Testis (tissue), 5 donors: Measurements from ENCODE around the gene PSMB1. TPM values are rescaled to one million over a fixed set of nuclear protein-coding genes. Genes with fewer than 3 reads are reported as not detected.

Experiments
- DNase-seq: peaks from one replicate; pipeline ENCODE4 v3.0.0-alpha.2; 2019
- H3K27ac ChIP-seq, 2 donors: fragments of 200-600 bp; sonication (generic); one replicate each; pipeline ENCODE4 v1.5.1; 2019
- H3K27me3 ChIP-seq: fragments of 200-600 bp; sonication (generic); one replicate; pipeline ENCODE4 v1.5.1; 2019
- H3K36me3 ChIP-seq: fragments of 200-600 bp; sonication (generic); one replicate; pipeline ENCODE4 v1.5.1; 2017; ENCODE audit warnings: low read depth; ENCODE audit errors: missing control alignments
- H3K4me1 ChIP-seq: fragments of 200-600 bp; sonication (generic); one replicate; pipeline ENCODE4 v1.5.1; 2019
- H3K4me3 ChIP-seq, 2 donors: fragments of 200-600 bp; sonication (generic); one replicate each; pipeline ENCODE4 v1.5.1; 2017 to 2019
- H3K9me3 ChIP-seq: fragments of 200-600 bp; sonication (generic); one replicate; pipeline ENCODE4 v1.5.1; 2017
- CTCF ChIP-seq, 3 experiments: fragments of 450-650 bp in 2 of 3; fragments of 200-600 bp in 1 of 3; sonication (generic) in 1 of 3; IDR thresholded peaks; one replicate each; pipeline ENCODE4 v1.5.1; 2016 to 2019; ENCODE audit warnings: antibody characterized with exemption in 3 of 3, mild to moderate bottlenecking in 2 of 3, moderate library complexity in 1 of 3
- POLR2A ChIP-seq: fragments of 450-650 bp; IDR thresholded peaks from one replicate; pipeline ENCODE4 v1.6.1; 2017; ENCODE audit warnings: antibody characterized with exemption, mild to moderate bottlenecking, moderate library complexity
- WGBS, 2 donors: methylation state at CpG; one replicate each; pipeline ENCODE4 v1.1.5; 2018; 5-methylcytosine and 5-hydroxymethylcytosine counted together
- intact Hi-C: fragments of 100-400 bp; cut with DNase I; formaldehyde crosslinking; loops from one replicate; pipeline ENCODE4 v1.15.1; 2023; ENCODE audit warnings: low total_unique reads
- long read RNA-seq, 2 donors: transcript quantifications; one replicate each; lab custom pipeline, GENCODE V29; 2026
- polyA plus RNA-seq: library from polyadenylated mRNA; stranded (reverse); fragments of 350-450 nt; fragmentation: Illumina TruSeq; extraction: RNeasy Lipid Tissue Mini Kit (QIAGEN cat#74804); gene quantifications from one replicate; pipeline ENCODE4 v1.2.3, GENCODE V29; 2014; ENCODE audit warnings: low read depth, low replicate concordance; ENCODE audit not compliant: insufficient read depth
- total RNA-seq, 2 donors: library from RNA; depleted of rRNA; stranded (reverse); fragments of >200 nt; gene quantifications; one replicate each; pipeline ENCODE4 v1.2.3, GENCODE V29; 2016

Gene PSMB1
- total RNA-seq (100 to 1,000 TPM; 170 to 181 TPM), polyA plus RNA-seq (208 TPM)
- long read RNA-seq, donor 1, transcript PSMB1-201 (6 exons, 928 nt): major isoform, 154 of 200 reads
- long read RNA-seq, donor 1, transcript PSMB1-202 (5 exons, 1,939 nt): minor isoform, 32 of 200 reads
- long read RNA-seq, donor 1, partial matches to known transcripts: 0 of 200 reads
- long read RNA-seq, donor 1, other reads (novel, unspliced or antisense): 14 of 200 reads
- long read RNA-seq, donor 2, transcript PSMB1-201 (6 exons, 928 nt): major isoform, 96 of 146 reads
- long read RNA-seq, donor 2, partial matches to known transcripts: 36 of 146 reads
- long read RNA-seq, donor 2, other reads (novel, unspliced or antisense): 12 of 146 reads

GRCh38 chr6:170552765-170553533 is at the start of gene PSMB1:
PSMB1 (minus strand) TSS chr6:170553307; CDS start chr6:170553242, 65 bp downstream.
- Histone ChIP-seq H3K4me3 (peak within 1 kb of the TSS; percentile 86), H3K4me1 (peaks cover 24% of the 10 kb centered on the region), H3K36me3 (no peaks in the 10 kb centered on the region), H3K27ac (peak within 1 kb of the TSS; percentile 85 to 94), H3K9me3 (no peaks in the 10 kb centered on the region), H3K27me3 (no peaks in the 10 kb centered on the region)
- TF ChIP-seq POLR2A (peak; percentile 7), CTCF (IDR thresholded peaks at IDR 0.05) (no peak)
- intact Hi-C loops: no loop called here
- peak; percentile 99 for DNase-seq
- WGBS, 2 donors: 0 to 1% methylated on average over 31 to 41 of the region's 41 CpGs

- no peaks in the 10 kb centered on the region for H3K36me3 ChIP-seq
- no peak for DNase-seq
- no peak overlapping the region for H3K27ac ChIP-seq
- TF ChIP-seq POLR2A: no peak
- TF ChIP-seq CTCF (IDR thresholded peaks at IDR 0.05): no peak
- no peaks in the 10 kb centered on the region for H3K4me1 ChIP-seq
- H3K9me3 ChIP-seq: no peaks in the 10 kb centered on the region
- H3K4me3 ChIP-seq: no peak overlapping the region
- H3K27me3 ChIP-seq: no peaks in the 10 kb centered on the region
- intact Hi-C loops: no loop called here
These were observed 44.2 kb upstream of the PSMB1 start for GRCh38 chr6:170597278-170597677.

- intact Hi-C loops: no loop called here
- Histone ChIP-seq H3K27ac (no peak overlapping the region), H3K4me3 (no peak overlapping the region), H3K36me3 (no peaks in the 10 kb centered on the region), H3K27me3 (no peaks in the 10 kb centered on the region), H3K4me1 (no peaks in the 10 kb centered on the region), H3K9me3 (no peaks in the 10 kb centered on the region)
- TF ChIP-seq CTCF (IDR thresholded peaks at IDR 0.05) (no peak), POLR2A (no peak)
- no peak for DNase-seq
These were observed 43.3 kb upstream of the PSMB1 start for GRCh38 chr6:170596426-170596825.

GRCh38 chr6:170590725-170591124 is 37.6 kb upstream of the PSMB1 start:
- H3K27me3 ChIP-seq: no peaks in the 10 kb centered on the region
- TF ChIP-seq POLR2A (no peak), CTCF (IDR thresholded peaks at IDR 0.05) (no peak)
- H3K4me1 ChIP-seq: no peaks in the 10 kb centered on the region
- H3K4me3 ChIP-seq: no peak overlapping the region
- H3K36me3 ChIP-seq: no peaks in the 10 kb centered on the region
- intact Hi-C loops: no loop called here
- DNase-seq: no peak
- H3K9me3 ChIP-seq: no peaks in the 10 kb centered on the region
- 84 to 96% methylated on average over 1 of the region's 1 CpG for WGBS, 2 donors
- no peak overlapping the region for H3K27ac ChIP-seq
